GM18517 (cell line): ENCODE measurements around the gene RNU1-4.
"Not testable (repeated sequence)": the region's sequence is repeated elsewhere in the genome, so short reads cannot be mapped to it uniquely, and the experiment has no call there.

Experiments
- ATAC-seq: cut with Tn5 transposase; IDR thresholded peaks from one replicate; pipeline ENCODE4 v1.9.1; 2021; ENCODE audit warnings: mild to moderate bottlenecking, moderate library complexity; ENCODE audit not compliant: unreplicated experiment

The RNU1-4 gene

DNA sequence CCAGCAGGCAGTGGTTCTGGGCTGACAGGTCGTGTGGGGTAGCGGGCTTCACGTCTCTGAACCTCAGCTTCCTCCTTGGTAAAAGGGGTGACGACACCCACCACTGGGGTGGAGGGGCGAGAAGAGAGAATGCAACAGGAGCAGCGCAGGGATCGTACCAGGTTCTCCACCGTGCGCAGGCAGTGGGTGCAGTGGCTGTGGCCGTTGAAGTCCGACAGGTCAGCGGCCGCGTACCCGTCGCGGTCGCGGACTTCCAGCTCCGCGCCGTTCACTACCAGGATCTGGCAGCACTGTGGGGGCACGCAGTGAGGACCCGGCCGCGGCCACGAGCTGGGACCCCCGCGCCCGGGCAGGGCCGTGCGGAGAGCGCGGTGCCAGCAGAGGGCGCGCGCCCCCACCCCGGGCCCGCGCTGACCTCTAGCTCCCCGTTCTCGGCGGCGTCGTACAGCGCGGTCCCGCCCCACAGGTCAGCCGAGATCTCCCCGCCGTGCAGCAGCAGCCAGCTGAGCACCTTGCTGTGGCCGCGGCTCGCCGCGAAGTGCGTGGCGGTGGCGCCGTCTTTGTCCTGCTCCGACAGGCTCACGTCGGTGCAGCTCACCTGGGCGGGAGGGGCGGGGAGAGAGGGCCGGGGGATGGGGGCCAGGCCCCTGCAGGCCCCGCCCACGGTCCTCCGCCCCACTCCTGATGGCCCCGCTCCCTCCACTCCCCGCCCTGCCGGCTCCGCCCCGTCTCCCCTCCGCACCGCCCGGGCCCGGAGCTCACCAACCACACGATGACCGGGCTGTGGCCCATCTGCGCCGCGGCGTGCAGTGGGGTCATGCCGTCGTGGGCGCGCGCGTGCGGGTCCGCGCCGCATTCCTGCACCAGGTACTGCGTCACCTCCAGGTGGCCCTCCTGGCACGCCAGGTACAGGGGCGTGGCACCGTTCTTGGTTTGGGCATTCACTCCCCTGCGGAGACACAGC is 32.9 kb upstream of the RNU1-4 start:
- not testable (repeated sequence) for ATAC-seq

DNA sequence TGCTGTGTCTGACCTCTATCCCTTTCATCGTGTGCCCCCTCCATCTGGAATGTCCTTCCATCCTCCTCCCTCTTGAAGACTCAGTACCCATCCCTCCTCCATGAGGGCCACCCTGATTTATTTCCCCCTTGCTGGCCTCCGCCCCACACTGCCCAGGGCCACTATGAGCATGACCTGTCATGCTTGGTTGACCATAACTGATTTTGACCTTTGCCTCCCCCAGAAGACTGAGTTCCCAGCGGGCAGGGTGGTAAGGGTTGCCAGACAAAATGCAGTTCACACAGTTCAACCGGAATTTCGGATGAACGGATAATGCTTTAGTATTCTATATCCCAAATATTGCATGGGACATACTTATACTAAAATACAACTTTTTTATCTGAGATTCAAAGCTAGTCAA is 31.6 kb upstream of the RNU1-4 start:
- ATAC-seq, result not testable (repeated sequence)

- ATAC-seq, result not testable (repeated sequence)
Measured at GRCh38 chr1:16709659-16710087, 30.6 kb upstream of the RNU1-4 start.

DNA sequence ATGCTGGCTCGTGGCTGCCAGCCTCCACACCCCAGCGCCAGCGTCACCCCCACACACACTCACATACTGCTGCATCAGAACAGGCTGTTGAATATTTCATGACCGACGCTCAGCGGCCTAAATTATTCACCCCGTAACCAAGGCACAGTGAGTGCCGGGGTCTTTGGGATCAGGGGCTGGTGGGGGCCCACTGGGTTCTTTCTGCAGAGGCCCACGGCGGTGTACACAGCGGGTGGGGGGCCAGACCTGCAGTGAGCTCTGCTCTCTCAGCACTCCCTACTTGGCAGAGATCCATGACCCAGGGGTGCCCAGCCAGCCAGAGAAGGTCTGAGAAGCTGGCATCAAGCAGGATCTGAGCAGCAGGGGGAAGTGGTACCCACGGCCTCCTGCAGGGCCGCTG is 29.7 kb upstream of the RNU1-4 start:
- ATAC-seq, result not testable (repeated sequence)

GRCh38 chr1:16712131-16712530 is 28.2 kb upstream of the RNU1-4 start:
- not testable (repeated sequence) for ATAC-seq

DNA sequence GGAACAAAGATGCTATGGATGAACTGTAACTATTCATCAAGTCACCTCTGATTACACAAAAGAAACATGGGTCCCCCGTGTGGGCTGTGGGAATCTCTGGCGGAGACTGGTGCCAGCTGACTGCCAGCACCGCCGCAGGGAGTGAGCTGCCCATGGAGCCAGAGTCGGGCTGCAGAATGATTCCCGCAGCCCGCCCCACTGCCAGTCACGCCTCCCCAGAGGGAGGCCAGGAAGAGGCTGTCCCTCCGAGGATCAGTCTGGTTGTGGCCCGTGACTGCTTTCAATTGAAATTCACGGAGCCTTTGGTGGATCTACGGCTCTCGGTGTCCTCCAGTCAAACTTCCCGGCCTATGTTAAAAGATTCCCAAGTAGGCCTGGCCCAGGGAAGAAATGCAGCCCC is 27.7 kb upstream of the RNU1-4 start:
- not testable (repeated sequence) for ATAC-seq

DNA sequence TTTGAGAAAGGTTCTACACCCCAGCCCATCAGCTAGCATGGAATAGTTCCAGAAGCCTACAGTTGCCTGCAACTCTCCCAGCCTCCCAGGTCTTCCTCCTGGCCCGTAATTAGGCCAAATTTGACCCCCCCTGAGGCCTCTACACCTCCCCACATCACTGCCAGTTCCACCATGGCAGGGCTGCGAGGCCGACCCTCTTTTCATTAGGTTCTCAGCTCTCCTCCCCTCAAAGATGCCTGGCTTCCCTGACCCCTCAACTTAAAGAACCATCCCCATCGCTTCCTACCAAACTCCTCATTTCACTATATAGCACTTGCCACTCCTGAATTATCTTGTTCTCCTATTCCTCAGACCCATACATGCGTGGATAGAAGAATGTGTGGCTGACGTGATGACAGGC is 27.3 kb upstream of the RNU1-4 start:
- ATAC-seq, result not testable (repeated sequence)

- ATAC-seq, result not testable (repeated sequence)
Measured at GRCh38 chr1:16713480-16713879, 26.8 kb upstream of the RNU1-4 start.

- ATAC-seq, result no peak
Measured at GRCh38 chr1:16716691-16717335, 23.5 kb upstream of the RNU1-4 start.

DNA sequence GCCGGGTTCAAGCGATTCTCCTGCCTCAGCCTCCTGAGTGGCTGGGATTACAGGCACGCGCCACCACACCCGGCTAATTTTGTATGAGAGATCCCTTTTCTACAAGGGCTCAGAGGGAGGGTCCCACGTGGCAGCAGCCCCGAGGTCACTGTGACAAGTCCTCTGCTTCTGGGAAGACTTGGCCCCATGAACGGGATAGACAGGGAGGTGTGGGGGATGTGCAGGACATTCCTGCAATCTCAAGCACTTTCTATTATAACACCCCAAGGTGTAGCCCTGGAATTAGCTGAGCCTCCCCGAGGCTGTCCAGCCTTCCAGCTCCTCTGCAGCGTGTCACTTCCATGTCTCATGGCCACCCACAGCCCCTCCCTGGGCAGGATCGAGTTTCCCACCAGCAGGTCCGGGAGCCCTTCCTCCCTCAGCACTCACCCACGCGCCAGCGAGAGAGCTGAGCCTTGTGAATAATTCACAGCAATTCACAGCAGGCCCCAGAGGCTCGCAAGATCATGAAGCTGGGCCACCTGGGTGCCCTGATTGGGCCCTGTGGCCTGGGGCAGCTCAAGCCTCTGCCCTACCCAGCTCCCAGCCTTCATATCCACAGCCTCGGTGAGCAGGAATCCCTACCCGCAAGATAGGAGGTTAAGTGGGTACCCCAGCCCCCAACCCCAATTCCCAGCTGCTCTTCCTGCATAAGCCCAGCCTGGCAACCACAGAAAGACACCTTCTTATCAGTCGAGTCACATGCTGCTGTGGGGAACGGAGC is 22.8 kb upstream of the RNU1-4 start:
- no peak for ATAC-seq

DNA sequence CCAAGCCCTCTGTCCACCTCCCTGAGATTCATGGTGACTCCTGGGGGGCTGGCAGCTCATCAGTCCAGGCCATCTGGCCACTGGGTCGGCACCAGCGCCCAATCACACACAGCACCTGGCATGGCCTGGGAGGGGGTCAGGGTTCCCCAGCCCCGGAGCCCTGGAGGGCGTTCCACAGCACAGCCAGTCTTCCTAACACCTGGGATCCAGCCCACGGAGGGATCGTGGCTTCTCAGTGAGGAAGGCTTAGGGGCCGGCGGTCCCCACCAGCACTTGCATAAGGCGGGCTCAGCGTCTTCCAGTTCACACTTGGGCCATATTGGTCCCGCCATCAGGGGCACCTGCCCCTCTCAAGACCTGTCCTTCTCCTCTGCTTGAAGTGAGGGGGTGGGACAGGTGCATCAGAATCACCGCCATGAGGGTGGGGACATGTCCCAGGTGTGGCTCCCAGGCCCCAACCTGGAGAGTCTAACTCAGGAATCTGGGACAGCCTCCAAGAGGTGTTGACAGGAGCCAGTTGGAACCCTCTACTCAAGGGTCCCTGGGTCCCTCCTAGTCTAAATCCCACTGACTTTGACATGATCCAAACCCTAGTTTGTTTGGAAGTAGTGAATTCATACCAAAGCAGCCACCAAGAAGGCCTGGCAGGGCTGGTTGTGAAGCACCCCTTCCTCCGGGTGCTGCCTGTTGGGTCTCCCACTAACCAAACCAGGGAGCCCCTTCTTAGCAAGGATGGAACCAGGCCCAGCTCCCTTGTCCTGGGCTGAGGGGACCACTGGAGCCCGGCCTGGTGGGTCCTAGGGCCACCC is 22.0 kb upstream of the RNU1-4 start:
- not testable (repeated sequence) for ATAC-seq

DNA sequence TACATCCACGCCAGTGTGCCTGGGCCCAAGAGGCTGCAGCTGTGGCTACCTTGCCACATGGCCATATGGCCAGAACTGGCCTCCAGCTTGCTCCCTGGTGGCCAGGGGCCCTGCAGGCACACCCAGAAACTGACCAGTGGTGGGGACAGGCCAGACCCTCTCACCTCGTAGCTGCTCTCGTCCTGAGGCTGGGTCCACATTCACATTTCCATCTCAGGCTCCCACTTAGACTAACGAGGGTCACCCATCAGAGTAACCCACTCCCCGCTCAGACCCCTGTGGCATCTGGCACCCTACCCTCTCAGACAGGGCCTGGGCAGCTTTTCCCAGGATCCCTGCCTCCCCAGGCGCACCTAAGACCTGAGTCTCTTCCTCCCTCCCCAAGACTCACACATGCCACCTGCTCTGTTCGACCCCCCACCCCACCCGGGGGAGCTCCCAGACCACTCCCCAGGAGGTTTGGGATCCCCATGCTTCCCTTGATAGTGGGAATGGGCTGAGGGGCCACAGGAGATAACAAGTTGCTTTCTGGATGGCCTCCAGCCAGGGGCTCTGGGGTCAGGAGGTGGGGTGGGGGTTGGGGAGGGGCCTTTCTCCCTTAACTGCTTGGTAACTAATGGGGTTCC is 21.3 kb upstream of the RNU1-4 start:
- ATAC-seq, result no peak

GRCh38 chr1:16719571-16720350 is 20.6 kb upstream of the RNU1-4 start:
- no peak for ATAC-seq

GRCh38 chr1:16720351-16721223 is 19.7 kb upstream of the RNU1-4 start:
- no peak for ATAC-seq

- ATAC-seq, result no peak
Measured at GRCh38 chr1:16721871-16722641, 18.3 kb upstream of the RNU1-4 start.

DNA sequence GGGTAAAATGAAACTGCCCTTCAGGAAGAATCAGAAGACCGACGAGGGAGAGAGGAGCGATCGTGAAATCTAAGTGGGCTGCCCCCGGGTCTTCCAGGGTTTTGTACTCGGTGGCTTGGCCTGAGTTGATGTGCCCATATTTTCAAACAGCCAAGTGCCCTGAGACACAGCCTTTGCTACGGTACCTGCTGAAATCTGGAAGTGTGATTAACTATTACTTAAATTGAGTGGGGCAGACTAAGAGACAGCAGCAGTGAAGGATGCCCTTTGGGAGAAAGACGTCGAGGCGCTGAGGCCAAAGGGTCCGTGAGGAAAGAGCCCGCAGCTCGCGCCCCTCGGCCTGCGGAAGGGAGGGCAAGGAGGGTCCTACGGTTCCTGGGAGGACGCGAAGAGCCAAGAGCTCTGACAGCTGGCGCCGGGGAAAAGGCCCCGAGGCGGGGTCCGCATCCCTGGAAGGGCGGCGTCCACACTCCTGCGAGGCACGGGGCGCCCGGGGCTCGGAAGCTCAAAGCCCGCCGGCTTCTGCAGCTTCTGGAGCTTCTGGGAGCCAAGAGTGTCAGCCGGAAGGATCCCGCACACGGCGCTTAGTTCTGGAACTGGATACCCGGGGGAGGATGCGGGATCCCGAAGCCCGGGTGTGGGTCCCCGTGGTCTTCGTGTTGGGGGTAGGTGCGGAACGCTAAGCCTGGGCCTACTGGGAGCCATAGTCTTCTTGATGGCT is 15.4 kb upstream of the RNU1-4 start:
- ATAC-seq, result no peak
